Adrenal gland (tissue), 5 donors: ENCODE results near the gene ARF5.

ENCODE experiments used
- POLR2A ChIP-seq, 2 donors: fragments of 450-650 bp; IDR thresholded peaks; one replicate each; pipeline ENCODE4 v1.6.1; 2017; ENCODE audit warnings: antibody characterized with exemption in 2 of 2, mild to moderate bottlenecking in 2 of 2, moderate library complexity in 1 of 2
- TF ChIP-seq, protein P1 (sequence below), 6 experiments: fragments of 450-650 bp in 4 of 6; fragments of 200-600 bp in 2 of 6; sonication (generic) in 1 of 6; IDR thresholded peaks; 1 replicate in 5 of 6; 2 replicates in 1 of 6; pipeline versions ENCODE4 v1.5.1 to v1.8.0; 2016 to 2021; ENCODE audit warnings: antibody characterized with exemption in 6 of 6, mild to moderate bottlenecking in 2 of 6, moderate library complexity in 1 of 6
- donor health status: DM: no; HTN: no; CAD: no.

DNA sequence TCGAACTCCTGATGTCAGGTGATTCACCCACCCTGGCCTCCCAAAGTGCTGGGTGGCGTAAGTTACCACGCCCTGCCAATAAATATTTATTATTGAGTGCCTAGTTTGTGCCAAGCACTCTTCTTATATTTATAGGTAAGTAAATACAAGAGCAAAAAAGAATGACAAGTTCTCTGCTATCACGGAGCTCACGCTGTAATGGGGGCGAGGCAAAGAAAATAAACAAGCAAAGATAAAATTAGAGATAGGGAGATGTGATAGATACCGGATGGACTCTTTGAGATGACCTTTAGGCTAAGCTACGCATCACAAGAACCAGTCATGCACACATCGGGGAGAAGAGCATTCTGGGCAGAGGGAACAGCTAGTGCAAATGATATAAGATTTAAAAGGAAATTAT is 49.1 kb upstream of the ARF5 start:
- TF ChIP-seq, protein P1, sequence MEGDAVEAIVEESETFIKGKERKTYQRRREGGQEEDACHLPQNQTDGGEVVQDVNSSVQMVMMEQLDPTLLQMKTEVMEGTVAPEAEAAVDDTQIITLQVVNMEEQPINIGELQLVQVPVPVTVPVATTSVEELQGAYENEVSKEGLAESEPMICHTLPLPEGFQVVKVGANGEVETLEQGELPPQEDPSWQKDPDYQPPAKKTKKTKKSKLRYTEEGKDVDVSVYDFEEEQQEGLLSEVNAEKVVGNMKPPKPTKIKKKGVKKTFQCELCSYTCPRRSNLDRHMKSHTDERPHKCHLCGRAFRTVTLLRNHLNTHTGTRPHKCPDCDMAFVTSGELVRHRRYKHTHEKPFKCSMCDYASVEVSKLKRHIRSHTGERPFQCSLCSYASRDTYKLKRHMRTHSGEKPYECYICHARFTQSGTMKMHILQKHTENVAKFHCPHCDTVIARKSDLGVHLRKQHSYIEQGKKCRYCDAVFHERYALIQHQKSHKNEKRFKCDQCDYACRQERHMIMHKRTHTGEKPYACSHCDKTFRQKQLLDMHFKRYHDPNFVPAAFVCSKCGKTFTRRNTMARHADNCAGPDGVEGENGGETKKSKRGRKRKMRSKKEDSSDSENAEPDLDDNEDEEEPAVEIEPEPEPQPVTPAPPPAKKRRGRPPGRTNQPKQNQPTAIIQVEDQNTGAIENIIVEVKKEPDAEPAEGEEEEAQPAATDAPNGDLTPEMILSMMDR (IDR thresholded peaks at IDR 0.05), result no peak
- TF ChIP-seq POLR2A (IDR thresholded peaks at IDR 0.05), result no peak
